Keratinocyte (primary cell): Measurements from ENCODE around the gene ARHGEF6.

Source experiments
- CTCF ChIP-seq, 3 experiments: IDR thresholded peaks in 1 of 3; conservative IDR thresholded peaks in 1 of 3; optimal IDR thresholded peaks in 1 of 3; 2 replicates in 2 of 3; 3 replicates in 1 of 3; pipeline versions ENCODE3 to v1.5.1; 2011; ENCODE audit warnings: low read length in 3 of 3, mild to moderate bottlenecking in 3 of 3, moderate library complexity in 2 of 3, control low read depth in 1 of 3, inconsistent platforms in 1 of 3; ENCODE audit not compliant: insufficient read depth in 2 of 3; ENCODE audit errors: extremely low read depth in 1 of 3
- EZH2 ChIP-seq: IDR thresholded peaks from one replicate; pipeline ENCODE4 v1.6.1; 2012; ENCODE audit warnings: inconsistent platforms, mild to moderate bottlenecking, low read length, moderate library complexity

GRCh38 chrX:136659174-136659573 lies 121.6 kb downstream of the ARHGEF6 start:
- TF ChIP-seq EZH2 (no peak), CTCF (optimal IDR thresholded peaks at IDR 0.05 in 1 of 3, IDR thresholded peaks at IDR 0.05 in 1 of 3, conservative IDR thresholded peaks at IDR 0.05 in 1 of 3; ENCODE audit: extremely low read depth in 1 of 3, insufficient read depth in 2 of 3, low read length in 3 of 3) (no peak)
